Measurements from ENCODE around the gene TMEM229A.
"Not testable (repeated sequence)": the region's sequence is repeated elsewhere in the genome, so short reads cannot be mapped to it uniquely, and the experiment has no call there.

TMEM229A gene

GRCh38 chr7:124032369-124033094 lies at the start of gene TMEM229A:
TMEM229A (minus strand) TSS chr7:124033067; CDS start chr7:124033003, 64 bp downstream.
- DNase-seq: peak; percentile 6

DNA sequence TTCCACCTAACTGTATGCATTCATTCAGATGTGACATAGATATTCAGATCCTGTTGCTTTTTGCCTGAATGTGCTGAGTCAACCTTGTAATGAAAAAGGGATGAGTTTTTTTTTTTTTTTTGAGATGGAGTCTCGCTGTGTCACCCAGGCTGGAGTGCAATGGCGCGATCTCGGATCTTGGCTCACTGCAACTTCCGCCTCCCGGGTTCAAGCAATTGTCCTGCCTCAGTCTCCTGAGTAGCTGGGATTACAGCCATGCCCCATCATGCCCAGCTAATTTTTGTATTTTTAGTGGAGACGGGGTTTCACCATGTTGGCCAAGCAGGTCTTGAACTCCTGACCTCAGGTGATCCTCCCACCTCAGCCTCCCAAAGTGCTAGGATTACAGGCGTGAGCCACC lies 49.4 kb upstream of the TMEM229A start:
- not testable (repeated sequence) for DNase-seq

DNA sequence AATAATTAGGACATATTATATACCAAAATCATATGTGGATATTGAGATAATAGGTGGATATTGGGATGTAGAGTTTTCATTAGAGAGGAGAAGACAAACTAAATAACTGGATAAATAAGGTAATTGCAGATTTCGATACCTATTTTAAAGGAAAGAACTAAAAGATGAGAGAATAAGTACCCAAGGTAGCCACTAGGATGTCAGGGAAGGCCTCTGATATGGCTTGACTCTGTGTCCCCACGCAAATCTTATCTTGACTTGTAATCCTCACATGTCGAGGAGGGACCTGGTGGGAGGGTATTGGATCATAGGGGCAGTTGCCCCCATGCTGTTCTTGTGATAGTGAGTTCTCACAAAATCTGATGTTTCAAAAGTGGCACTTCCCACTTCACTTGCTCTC lies 44.7 kb upstream of the TMEM229A start:
- no peak for DNase-seq

DNA sequence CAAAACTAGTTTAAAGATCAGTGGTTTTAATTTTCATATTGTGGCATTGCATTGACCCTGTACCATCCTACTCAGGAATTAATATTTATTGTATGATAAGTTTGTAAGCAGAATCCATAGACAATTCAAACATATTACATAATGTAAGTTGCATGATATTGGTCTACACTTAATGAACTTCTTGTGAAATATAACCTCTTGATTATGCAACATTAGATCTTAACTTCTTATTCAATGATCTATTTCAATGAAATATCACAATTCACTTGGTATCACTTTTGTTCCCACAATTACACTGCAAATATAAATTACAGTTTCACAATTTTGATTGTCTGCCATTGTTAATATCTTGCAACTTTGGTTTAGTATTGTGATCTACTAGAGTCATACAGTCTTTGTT lies 44.0 kb upstream of the TMEM229A start:
- no peak for DNase-seq

DNA sequence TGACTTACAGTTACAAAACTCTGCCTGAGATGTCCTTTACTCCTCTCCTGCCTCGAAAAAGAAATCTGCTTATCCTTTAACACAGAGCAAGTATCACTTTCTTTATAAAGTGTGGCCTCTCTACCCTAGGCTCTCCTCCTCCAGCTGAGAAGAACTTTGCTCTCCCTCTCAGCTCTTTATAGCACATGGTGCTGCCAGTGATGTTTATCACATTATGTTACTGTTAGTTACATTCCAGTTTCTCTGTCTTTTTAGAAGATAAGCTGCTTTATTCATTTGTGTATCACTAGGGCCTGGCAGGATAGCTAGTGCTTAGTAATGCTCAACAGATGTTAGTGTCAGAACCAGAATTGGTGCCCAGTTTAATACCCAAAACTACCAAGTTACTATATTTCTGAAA lies 41.1 kb upstream of the TMEM229A start:
- no peak for DNase-seq

GRCh38 chr7:124073310-124073645 lies 40.4 kb upstream of the TMEM229A start:
- DNase-seq: no peak

DNA sequence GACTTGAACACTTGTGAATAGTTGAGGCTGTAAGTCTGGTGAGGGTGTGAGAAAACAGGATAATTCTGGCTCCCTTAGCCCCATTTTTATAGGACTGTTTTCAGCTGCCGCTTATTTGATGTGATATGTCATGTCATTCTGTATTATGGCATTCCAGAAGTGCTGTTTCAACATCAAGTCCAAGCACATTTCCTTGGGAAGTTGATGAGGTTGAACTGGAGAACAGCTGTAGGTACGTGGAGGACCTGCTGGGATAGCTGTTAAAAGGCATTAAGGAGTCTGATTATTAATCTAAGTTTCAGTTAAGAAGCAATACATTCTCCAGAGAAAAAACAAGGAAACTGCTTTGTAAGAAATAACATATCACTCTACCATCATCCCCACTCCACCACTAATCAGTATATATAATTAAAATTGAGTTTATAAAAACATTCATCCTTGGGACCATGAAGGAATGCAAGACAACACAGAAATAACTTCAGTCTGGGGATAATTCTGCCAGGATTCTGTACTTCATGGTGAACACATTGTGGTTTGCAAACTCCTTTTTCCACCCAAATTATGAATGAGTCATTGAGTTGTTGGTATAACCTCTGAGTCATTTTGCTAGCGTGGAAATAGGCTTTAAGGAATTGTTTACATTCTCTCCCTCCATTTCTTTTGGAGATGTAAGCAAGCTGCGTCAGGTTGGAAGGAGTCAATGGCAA lies 39.9 kb upstream of the TMEM229A start:
- no peak for DNase-seq

GRCh38 chr7:124071843-124072242 lies 39.0 kb upstream of the TMEM229A start:
- no peak for DNase-seq

DNA sequence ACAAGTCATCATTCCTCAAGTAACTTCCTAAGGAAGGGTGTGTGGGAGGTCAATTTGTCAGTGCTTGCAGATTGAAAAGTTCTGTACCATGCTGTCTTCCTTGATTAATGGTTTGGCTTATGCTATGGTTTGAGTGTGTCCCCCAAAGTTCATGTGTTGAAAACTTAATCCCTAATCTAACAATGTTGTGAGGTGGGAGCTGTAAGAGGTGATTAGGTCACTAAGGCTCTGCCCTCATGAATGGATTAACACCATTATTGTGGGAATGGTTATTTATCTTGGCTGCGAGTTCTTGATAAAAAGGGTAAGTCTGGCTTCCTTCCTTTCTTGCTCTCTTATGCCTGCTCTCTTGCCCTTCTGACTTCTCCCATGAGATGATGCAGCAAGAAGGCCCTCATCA lies 29.3 kb upstream of the TMEM229A start:
- DNase-seq: no peak

- DNase-seq: no peak
Measured at GRCh38 chr7:124060528-124060927, 27.7 kb upstream of the TMEM229A start.

DNA sequence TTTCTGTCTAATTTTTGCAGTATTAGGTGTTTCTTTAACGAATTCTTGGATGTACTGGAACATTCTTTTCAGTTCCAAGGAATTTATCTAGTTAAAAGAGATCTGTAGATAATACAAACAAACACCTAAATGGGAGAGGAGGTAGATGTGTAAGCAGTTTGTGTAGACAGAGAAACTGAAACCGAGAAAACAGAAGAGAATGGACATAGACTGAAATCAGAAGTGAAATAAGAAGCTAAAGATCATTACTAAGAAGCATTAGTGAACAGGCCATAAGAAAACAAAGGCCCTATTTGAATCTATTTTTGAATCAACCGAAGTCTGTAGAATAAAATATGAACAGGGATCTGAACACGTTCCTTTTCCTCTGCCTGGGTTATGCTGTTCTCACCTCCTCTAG lies 26.5 kb upstream of the TMEM229A start:
- no peak for DNase-seq

- no peak for DNase-seq
Measured at GRCh38 chr7:124058515-124058914, 25.6 kb upstream of the TMEM229A start.

- no peak for DNase-seq
Measured at GRCh38 chr7:124057872-124058271, 25.0 kb upstream of the TMEM229A start.

DNA sequence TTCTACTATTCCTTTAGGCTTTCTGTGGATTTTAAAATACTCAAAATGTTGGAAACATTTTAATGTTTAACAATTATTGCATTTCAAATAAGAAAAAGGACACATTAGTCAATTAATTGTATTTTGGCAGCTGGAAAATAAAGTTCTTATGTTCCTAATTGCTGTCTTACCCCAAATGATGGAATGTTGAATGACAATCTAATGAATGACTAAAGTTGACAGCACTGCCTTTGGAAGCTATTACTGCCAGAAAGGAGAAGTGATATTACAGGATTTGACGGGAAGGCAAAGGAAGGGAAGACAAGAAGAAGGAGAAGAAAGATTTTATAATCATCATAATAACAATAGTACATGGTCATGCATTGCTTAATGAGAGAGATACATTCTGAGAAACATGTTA lies 23.4 kb upstream of the TMEM229A start:
- DNase-seq: no peak

GRCh38 chr7:124051681-124052377 lies 19.0 kb upstream of the TMEM229A start:
- DNase-seq: no peak

GRCh38 chr7:124042826-124043225 lies 10.0 kb upstream of the TMEM229A start:
- DNase-seq: no peak

DNA sequence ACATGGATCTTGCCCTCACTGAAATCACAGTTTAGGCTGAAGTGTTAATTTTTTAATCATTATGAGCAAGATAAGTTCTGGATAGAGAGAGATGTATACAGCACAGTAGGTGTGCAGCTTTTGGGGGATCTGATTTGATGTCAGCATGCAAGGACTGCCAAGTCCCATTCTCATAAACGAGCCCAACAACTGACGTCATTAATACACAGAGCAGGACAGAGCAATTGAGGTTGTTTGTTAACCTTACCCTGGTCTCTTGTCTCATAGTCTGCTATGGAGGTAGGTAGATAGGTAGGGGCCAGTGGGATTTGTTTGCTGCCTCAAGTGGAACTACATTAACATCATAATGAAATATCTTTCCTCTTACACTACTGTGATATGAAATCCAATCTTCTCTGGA lies 8.6 kb upstream of the TMEM229A start:
- DNase-seq: no peak

- DNase-seq: not testable (repeated sequence)
Measured at GRCh38 chr7:124037902-124038301, 5.0 kb upstream of the TMEM229A start.

- DNase-seq: no peak
Measured at GRCh38 chr7:124035706-124036105, 2.8 kb upstream of the TMEM229A start.

GRCh38 chr7:124034754-124035100 lies 1.9 kb upstream of the TMEM229A start:
- no peak for DNase-seq

DNA sequence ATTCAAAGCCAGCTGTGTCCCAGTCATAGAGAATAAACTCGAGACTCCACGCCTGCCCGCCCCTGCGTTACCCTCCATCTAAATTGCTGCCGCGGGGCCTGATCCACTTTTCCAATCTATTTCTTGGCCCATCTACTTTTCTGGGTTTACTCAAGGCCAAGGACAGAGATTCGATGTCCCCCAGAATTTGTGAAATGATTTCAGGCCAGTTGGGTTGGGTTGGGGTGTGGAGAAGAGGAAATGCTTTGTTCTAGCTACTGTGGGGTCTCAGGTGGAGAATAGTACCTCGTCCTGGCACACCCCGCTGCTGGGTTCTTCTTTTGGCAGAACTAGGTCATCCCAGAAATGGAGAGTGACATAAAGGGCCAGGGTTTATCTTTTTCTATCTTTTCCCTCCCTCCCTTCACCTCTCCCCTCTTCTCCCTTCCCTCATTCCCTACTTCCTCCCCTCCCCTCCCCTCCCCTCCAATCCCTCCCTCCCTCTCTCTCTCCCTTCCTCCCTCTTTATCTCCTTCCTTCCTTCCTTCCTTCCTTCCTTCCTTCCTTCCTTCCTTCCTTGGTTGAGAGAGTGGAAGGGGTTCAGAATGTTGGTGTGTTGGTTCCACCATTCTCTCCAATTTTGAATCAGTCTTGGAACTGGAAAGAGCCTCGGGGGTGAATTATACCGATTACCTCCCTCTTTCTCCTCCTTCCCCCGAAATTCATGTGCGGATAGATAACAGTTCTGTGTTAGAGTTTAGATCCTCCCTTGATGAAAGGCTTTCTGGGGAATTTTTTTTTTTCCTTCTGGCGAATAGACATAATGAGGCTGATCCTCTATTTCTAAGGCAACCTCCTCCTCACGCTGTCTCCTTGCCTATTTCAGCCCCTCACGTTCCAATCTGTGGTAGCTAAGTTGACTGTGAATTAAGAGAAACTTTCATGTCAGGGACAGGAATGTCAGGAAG lies 1.2 kb upstream of the TMEM229A start:
- no peak for DNase-seq

- peak; percentile 2 for DNase-seq
Measured at GRCh38 chr7:124033095-124033806, 384 bp upstream of the TMEM229A start.

All from hematopoietic multipotent progenitor cell treated with erythropoietin and hydrocortisone succinate and interleukin-3 and kit ligand, for 6 days (in vitro differentiated cells).